Measurements from ENCODE around the gene KIF21B.

- TF ChIP-seq ZFX (IDR thresholded peaks at IDR 0.05), result no peak
- no peak for TF ChIP-seq CTCF (conservative IDR thresholded peaks at IDR 0.05)
Observed at GRCh38 chr1:201022820-201023516, 546 bp downstream of the KIF21B start.
